HCT116 (cell line): ENCODE measurements around the gene CYP3A5. TPM values are rescaled to one million over a fixed set of nuclear protein-coding genes. Genes with fewer than 3 reads are reported as not detected.
"Not testable (repeated sequence)": the region's sequence is repeated elsewhere in the genome, so short reads cannot be mapped to it uniquely, and the experiment has no call there.

Source experiments
- ATAC-seq: fragments of 200-7000 bp; cut with Tn5 transposase; 2 replicates; pipeline ENCODE4 v1.9.1; 2020; ENCODE audit warnings: mild to moderate bottlenecking, moderate library complexity
- BruUV-seq: library from RNA; stranded (reverse); fragments of 400-500 nt; replicated peaks from 2 replicates; lab custom pipeline; 2021; lab: Mats Ljungman, UMichigan
- CTCF ChIA-PET: fragments of 300-600 bp; sonication (Branson Sonifier 250); formaldehyde crosslinking; loops from one replicate; lab custom pipeline; 2021; ENCODE audit warnings: antibody characterized with exemption; lab: Charles Lee
- POLR2A ChIA-PET: fragments of 300-600, 350-600 bp; sonication (Branson Sonifier 250); formaldehyde crosslinking; loops from one replicate; lab custom pipeline; 2021; ENCODE audit warnings: antibody characterized with exemption; lab: Charles Lee
- RAD21 ChIA-PET, 2 experiments: fragments of 300-600 bp; sonication (Branson Sonifier 250); formaldehyde crosslinking; loops; one replicate each; lab custom pipeline; 2023; ENCODE audit warnings: low total read pairs in 2 of 2; ENCODE audit not compliant: uncharacterized antibody in 2 of 2, unreplicated experiment in 2 of 2, low non-redundant PET in 1 of 2; lab: Charles Lee
- DNase-seq: peaks from one replicate; pipeline ENCODE4 v3.0.0-alpha.2; 2010; ENCODE audit warnings: low read depth, low spot score
- H2AFZ ChIP-seq: fragments of 200-600 bp; shearing (Covaris generic), sonication (generic); 2 replicates; pipeline ENCODE4 v1.6.1; 2017; ENCODE audit warnings: low read depth, mixed run types, mixed read lengths, antibody characterized with exemption, low read length; ENCODE audit not compliant: poor library complexity, severe bottlenecking
- H3K27ac ChIP-seq: 2 replicates; pipeline ENCODE4 v1.5.1; 2012; ENCODE audit warnings: low read depth, low read length
- H3K27me3 ChIP-seq: fragments of 200-600 bp; sonication (generic); 2 replicates; pipeline ENCODE4 v1.6.1; 2016; ENCODE audit warnings: mixed run types, low read length, mixed read lengths; ENCODE audit not compliant: insufficient read depth
- H3K36me3 ChIP-seq, 2 experiments: fragments of 200-500 bp in 1 of 2; fragments of 200-600 bp in 1 of 2; sonication (Bioruptor generic) in 1 of 2; sonication (generic) in 1 of 2; 2 replicates each; pipeline versions ENCODE4 v1.5.1 to v1.6.1; 2014 to 2016; ENCODE audit warnings: low read length in 2 of 2, inconsistent platforms in 1 of 2, mixed read lengths in 1 of 2, mixed run types in 1 of 2; ENCODE audit not compliant: insufficient read depth in 2 of 2, control insufficient read depth in 1 of 2
- H3K4me1 ChIP-seq, 2 experiments: fragments of 200-600 bp in 1 of 2; sonication (generic) in 1 of 2; 2 replicates each; pipeline versions ENCODE4 v1.5.1 to v1.6.1; 2012 to 2017; ENCODE audit warnings: low read length in 2 of 2, inconsistent platforms in 1 of 2, mild to moderate bottlenecking in 1 of 2, mixed read lengths in 1 of 2, mixed run types in 1 of 2, moderate library complexity in 1 of 2; ENCODE audit not compliant: insufficient read depth in 2 of 2, control insufficient read depth in 1 of 2
- H3K4me2 ChIP-seq: fragments of 200-600 bp; sonication (generic); 2 replicates; pipeline ENCODE4 v1.6.1; 2017; ENCODE audit warnings: mixed run types, low read length, mixed read lengths
- H3K4me3 ChIP-seq, 2 experiments: fragments of 200-600 bp in 1 of 2; sonication (generic) in 1 of 2; replicated peaks in 1 of 2; 2 replicates each; pipeline ENCODE4 v1.5.1; 2011 to 2016; ENCODE audit warnings: low read length in 2 of 2, control low read depth in 1 of 2, low read depth in 1 of 2, mild to moderate bottlenecking in 1 of 2, mixed read lengths in 1 of 2, mixed run types in 1 of 2
- H3K79me2 ChIP-seq: fragments of 200-600 bp; sonication (generic); 2 replicates; pipeline ENCODE4 v1.6.1; 2017; ENCODE audit warnings: mild to moderate bottlenecking, mixed run types, low read length, moderate library complexity, mixed read lengths; ENCODE audit not compliant: insufficient read depth
- H3K9ac ChIP-seq: fragments of 200-600 bp; sonication (generic); 2 replicates; pipeline ENCODE4 v1.6.1; 2016; ENCODE audit warnings: low read length, mixed read lengths
- H3K9me2 ChIP-seq: fragments of 200-600 bp; sonication (generic), shearing (Covaris generic); 2 replicates; pipeline ENCODE4 v1.6.1; 2017; ENCODE audit warnings: mixed run types, mild to moderate bottlenecking, moderate library complexity; ENCODE audit not compliant: insufficient read depth
- H3K9me3 ChIP-seq, 2 experiments: fragments of 200-500 bp in 1 of 2; fragments of 200-600 bp in 1 of 2; sonication (Bioruptor generic) in 1 of 2; sonication (generic) in 1 of 2; 2 replicates each; pipeline ENCODE4 v1.6.1; 2014 to 2017; ENCODE audit warnings: low read length in 2 of 2, mixed read lengths in 2 of 2, inconsistent platforms in 1 of 2, low read depth in 1 of 2, mild to moderate bottlenecking in 1 of 2, mixed run types in 1 of 2, moderate library complexity in 1 of 2; ENCODE audit not compliant: control insufficient read depth in 1 of 2, insufficient read depth in 1 of 2
- H4K20me1 ChIP-seq: fragments of 200-600 bp; sonication (generic), shearing (Covaris generic); 2 replicates; pipeline ENCODE4 v1.6.1; 2017; ENCODE audit warnings: mixed run types, mild to moderate bottlenecking, moderate library complexity; ENCODE audit not compliant: insufficient read depth
- ATF3 ChIP-seq: IDR thresholded peaks from 2 replicates; pipeline ENCODE4 v1.6.1; 2012
- CTCF ChIP-seq, 3 experiments: fragments of 200-600 bp in 1 of 3; sonication (generic) in 1 of 3; IDR thresholded peaks in 2 of 3; conservative IDR thresholded peaks in 1 of 3; 2 replicates each; pipeline ENCODE4 v1.5.1; 2012 to 2017; ENCODE audit warnings: low read depth in 2 of 3, low read length in 2 of 3, antibody characterized with exemption in 1 of 3, borderline replicate concordance in 1 of 3, control low read depth in 1 of 3, mild to moderate bottlenecking in 1 of 3, mixed read lengths in 1 of 3, mixed run types in 1 of 3, moderate library complexity in 1 of 3; ENCODE audit not compliant: insufficient read depth in 1 of 3
- SIN3A ChIP-seq: IDR thresholded peaks from 2 replicates; pipeline ENCODE4 v1.6.1; 2012; ENCODE audit warnings: low read depth
- SP1 ChIP-seq: IDR thresholded peaks from 2 replicates; pipeline ENCODE4 v1.6.1; 2012; ENCODE audit warnings: low read depth
- TCF7L2 ChIP-seq: IDR thresholded peaks from 2 replicates; pipeline ENCODE4 v1.7.0; 2011; ENCODE audit warnings: borderline replicate concordance, inconsistent platforms; ENCODE audit not compliant: insufficient read depth, insufficient read length; ENCODE audit errors: extremely low read depth
- ZFX ChIP-seq: fragments of 450-650 bp; IDR thresholded peaks from 2 replicates; pipeline ENCODE4 v1.6.1; 2017
- ZNF274 ChIP-seq: fragments of 200-500 bp; sonication (Bioruptor generic); IDR thresholded peaks from 2 replicates; pipeline ENCODE4 v1.6.1; 2014; ENCODE audit warnings: mild to moderate bottlenecking, low read depth, low read length, inconsistent platforms
- intact Hi-C: fragments of 100-400 bp; cut with micrococcal nuclease; formaldehyde crosslinking; loops from 2 replicates; pipeline ENCODE4 v1.10.0; 2022
- total RNA-seq: library from RNA; stranded (reverse); gene quantifications from one replicate; pipeline ENCODE4 v1.2.1, GENCODE V29; 2021; ENCODE audit not compliant: unreplicated experiment

The CYP3A5 gene
- total RNA-seq, 1 experiment from 2014 or later, result 1.5 TPM

DNA sequence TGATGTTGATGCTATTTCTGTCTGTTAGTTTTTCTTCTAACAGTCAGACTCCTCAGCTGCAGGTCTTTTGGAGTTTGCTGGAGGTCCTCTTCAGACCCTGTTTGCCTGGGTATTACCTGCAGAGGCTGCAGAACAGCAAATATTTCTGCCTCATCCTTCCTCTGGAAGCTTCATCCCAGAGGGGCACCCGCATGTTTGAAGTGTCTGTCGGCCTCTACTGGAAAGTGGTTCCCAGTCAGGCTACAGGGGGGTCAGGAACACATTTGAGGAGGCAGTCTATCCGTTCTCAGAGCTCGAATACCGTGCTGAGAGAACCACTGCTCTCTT, 13.3 kb upstream of the CYP3A5 start (continued):
- no peak for TF ChIP-seq CTCF (IDR thresholded peaks at IDR 0.05 in 2 of 3, conservative IDR thresholded peaks at IDR 0.05 in 1 of 3; ENCODE audit: borderline replicate concordance in 1 of 3, insufficient read depth in 1 of 3, low read depth in 2 of 3, low read length in 2 of 3)
- TF ChIP-seq ZFX, result no peak
- no peak for TF ChIP-seq ATF3
- no peak for TF ChIP-seq TCF7L2
- TF ChIP-seq SIN3A, result no peak
- TF ChIP-seq SP1, result no peak
- no peak for TF ChIP-seq ZNF274

- H3K4me3 ChIP-seq, H4K20me1 ChIP-seq, H3K4me2 ChIP-seq, H3K9ac ChIP-seq, BruUV-seq, H3K79me2 ChIP-seq, H3K9me2 ChIP-seq, DNase-seq, H3K36me3 ChIP-seq, H2AFZ ChIP-seq, H3K27me3 ChIP-seq, POLR2A ChIA-PET, intact Hi-C loops, RAD21 ChIA-PET, H3K27ac ChIP-seq, H3K4me1 ChIP-seq, CTCF ChIA-PET, ATAC-seq, H3K9me3 ChIP-seq: not testable (repeated sequence)
These were observed 12.8 kb upstream of the CYP3A5 start for GRCh38 chr7:99692563-99692962.

- H3K79me2 ChIP-seq, H3K36me3 ChIP-seq, H2AFZ ChIP-seq, H3K9me3 ChIP-seq, H4K20me1 ChIP-seq, H3K9me2 ChIP-seq, H3K4me2 ChIP-seq, H3K4me3 ChIP-seq, BruUV-seq, RAD21 ChIA-PET, H3K4me1 ChIP-seq, ATAC-seq, intact Hi-C loops, DNase-seq, H3K27me3 ChIP-seq, CTCF ChIA-PET, POLR2A ChIA-PET, H3K27ac ChIP-seq, H3K9ac ChIP-seq: not testable (repeated sequence)
These were observed 11.9 kb upstream of the CYP3A5 start for GRCh38 chr7:99691658-99692057.

DNA sequence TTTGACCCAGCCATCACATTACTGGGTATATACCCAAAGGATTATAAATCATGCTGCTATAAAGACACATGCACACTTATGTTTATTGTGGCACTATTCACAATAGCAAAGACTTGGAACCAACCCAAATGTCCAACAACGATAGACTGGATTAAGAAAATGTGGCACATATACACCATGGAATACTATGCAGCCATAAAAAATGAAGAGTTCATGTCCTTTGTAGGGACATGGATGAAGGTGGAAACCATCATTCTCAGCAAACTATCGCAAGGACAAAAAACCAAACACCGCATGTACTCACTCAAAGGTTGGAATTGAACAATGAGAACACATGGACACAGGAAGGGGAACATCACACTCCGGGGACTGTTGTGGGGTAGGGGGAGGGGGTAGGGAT, 11.1 kb upstream of the CYP3A5 start:
- intact Hi-C loops, BruUV-seq, H2AFZ ChIP-seq, DNase-seq, H3K27ac ChIP-seq, CTCF ChIA-PET, H3K4me2 ChIP-seq, H3K9me2 ChIP-seq, H3K36me3 ChIP-seq, POLR2A ChIA-PET, H3K27me3 ChIP-seq, H3K4me3 ChIP-seq, H3K79me2 ChIP-seq, H3K4me1 ChIP-seq, H3K9me3 ChIP-seq, H3K9ac ChIP-seq, ATAC-seq, RAD21 ChIA-PET, H4K20me1 ChIP-seq: not testable (repeated sequence)
